GM12878 (cell line): Measurements from ENCODE around the gene SET.

Experiments used
- CREB1 ChIP-seq: IDR thresholded peaks from 2 replicates; pipeline ENCODE4 v1.6.1; 2012; ENCODE audit warnings: low read depth, mild to moderate bottlenecking, inconsistent platforms
- RAD21 ChIP-seq: IDR thresholded peaks from 2 replicates; pipeline ENCODE4 v1.6.1; 2011; ENCODE audit warnings: mild to moderate bottlenecking, low read depth, low read length, moderate library complexity; ENCODE audit not compliant: insufficient read depth

DNA sequence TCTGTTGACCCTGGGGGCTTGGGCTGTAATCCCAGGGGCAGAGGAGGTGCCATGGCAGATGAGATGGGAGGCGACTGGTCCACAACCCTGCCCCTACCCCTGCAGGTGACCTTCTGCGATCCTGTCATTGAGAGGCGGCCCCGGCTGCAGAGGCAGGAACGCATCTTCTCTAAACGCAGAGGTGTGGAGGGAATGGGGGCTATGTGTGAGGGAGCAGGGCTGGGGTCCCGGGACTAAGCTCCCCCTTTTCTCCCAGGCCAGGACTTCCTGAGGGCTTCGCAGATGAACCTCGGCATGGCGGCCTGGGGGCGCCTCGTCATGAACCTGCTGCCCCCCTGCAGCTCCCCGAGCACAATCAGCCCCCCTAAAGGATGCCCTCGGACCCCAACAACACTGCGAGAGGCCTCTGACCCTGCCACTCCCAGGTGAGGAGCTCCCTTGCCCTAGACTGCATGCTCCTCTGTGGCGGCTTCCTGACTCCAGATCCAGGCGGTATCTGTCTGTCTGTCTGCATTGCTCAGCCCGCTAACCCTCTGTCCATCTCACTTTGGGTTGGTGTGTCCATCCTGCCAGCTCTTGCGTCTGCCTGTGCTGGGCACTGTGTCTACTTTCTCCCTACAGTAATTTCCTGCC is 25.0 kb downstream of the SET start:
- no peak for TF ChIP-seq RAD21
- no peak for TF ChIP-seq CREB1
